ENCODE results near the gene CNN2. TPM values are rescaled to one million over a fixed set of nuclear protein-coding genes. Genes with fewer than 3 reads are reported as not detected.
A peak's percentile ranks its signal among the peaks of the same experiment; 100 is the strongest.

CNN2 gene
- total RNA-seq, 2 experiments from 2014 or later: 295 to 296 TPM

DNA sequence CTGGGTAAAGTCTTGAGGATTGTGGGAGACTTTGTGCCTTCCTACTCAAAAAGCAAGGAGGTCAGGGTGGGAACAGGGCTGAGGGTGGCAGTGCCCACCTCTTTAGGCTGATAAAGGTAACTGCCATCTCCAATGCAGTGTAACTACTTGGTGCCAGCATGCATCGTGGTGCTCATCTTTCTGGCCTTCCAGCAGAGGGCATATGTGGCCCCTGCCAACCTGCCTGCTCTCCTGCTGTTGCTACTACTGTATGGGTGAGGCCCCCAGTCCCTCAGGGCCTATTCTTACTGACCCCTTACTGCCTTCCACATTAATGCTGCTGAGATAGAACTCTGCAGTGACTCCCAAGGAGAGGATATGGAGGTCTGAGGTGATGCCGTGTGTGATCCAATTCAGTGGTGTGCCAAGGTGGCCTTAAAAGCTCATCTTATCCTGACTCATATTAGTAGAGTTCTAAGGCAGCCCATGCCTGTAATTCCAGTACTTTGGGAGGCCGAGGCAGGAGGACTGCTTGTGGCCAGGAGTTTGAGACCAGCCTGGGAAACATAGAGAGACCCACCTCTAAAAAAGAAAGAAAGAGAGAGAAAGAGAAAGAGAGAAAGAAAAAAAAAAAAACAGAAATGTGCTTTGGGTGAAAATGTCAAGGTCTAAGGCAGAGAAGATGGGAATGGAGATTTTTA lies 30.9 kb downstream of the CNN2 start:
- Mint-ChIP-seq H3K4me3 (no peak overlapping the region), H3K9me3 (ENCODE audit: low read depth) (no peaks in the 10 kb centered on the region), H3K4me1 (peaks cover 8% of the 10 kb centered on the region), H3K27ac (peak overlapping the region; percentile 66), H3K36me3 (peaks cover 12% of the 10 kb centered on the region), H3K27me3 (no peaks in the 10 kb centered on the region)
- ATAC-seq (peak; percentile 72), DNase-seq (peak; percentile 65)
- CTCF ChIA-PET: interaction anchor here (0.6 to 5.3 kb wide), 12 partner anchors 9 to 136 kb away, joined by 3 to 31 read pairs (median 4); partner anchors contain the start of gene ARHGAP45

DNA sequence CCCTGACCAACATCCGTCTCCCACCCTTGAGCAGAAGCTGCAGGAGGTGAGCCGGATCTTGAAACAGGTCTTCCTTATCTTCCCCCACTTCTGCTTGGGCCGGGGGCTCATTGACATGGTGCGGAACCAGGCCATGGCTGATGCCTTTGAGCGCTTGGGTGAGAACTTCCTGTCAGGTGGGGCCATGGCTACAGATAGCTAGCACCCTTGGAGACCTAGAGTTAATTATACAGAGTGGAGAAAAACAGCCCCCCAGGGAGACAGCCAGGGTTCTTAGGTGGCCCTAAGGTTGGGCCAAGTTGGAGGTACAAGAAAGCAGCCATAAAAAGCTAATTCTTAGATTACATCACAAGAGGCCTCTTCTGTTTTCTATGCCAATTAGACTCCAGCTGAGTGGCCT lies 31.7 kb downstream of the CNN2 start:
- Mint-ChIP-seq H3K9me3 (ENCODE audit: low read depth) (no peaks in the 10 kb centered on the region), H3K27ac (no peak overlapping the region), H3K4me3 (no peak overlapping the region), H3K4me1 (peaks cover 8% of the 10 kb centered on the region), H3K27me3 (no peaks in the 10 kb centered on the region), H3K36me3 (peaks cover 12% of the 10 kb centered on the region)
- ATAC-seq: no peak
- DNase-seq: peak; percentile 40
- CTCF ChIA-PET: interaction anchor here (0.6 to 5.3 kb wide), 10 partner anchors 8 to 55 kb away, joined by 3 to 31 read pairs (median 4); partner anchors contain the start of genes ARHGAP45 and RNU6-2

- peaks cover 11% of the 10 kb centered on the region for H3K36me3 Mint-ChIP-seq
- DNase-seq (no peak), ATAC-seq (no peak)
- no peak overlapping the region for H3K4me3 Mint-ChIP-seq
- H3K4me1 Mint-ChIP-seq: peaks cover 24% of the 10 kb centered on the region
- no peaks in the 10 kb centered on the region for H3K27me3 Mint-ChIP-seq
- CTCF ChIA-PET: interaction anchor here (0.7 to 1.2 kb wide), 4 partner anchors 20 to 765 kb away, joined by 3 to 4 read pairs (median 3); no protein-coding TSS in a partner anchor
- no peak overlapping the region for H3K27ac Mint-ChIP-seq
- no peaks in the 10 kb centered on the region for H3K9me3 Mint-ChIP-seq (ENCODE audit: low read depth)
Measured at GRCh38 chr19:1060689-1061088, 34.3 kb downstream of the CNN2 start.

DNA sequence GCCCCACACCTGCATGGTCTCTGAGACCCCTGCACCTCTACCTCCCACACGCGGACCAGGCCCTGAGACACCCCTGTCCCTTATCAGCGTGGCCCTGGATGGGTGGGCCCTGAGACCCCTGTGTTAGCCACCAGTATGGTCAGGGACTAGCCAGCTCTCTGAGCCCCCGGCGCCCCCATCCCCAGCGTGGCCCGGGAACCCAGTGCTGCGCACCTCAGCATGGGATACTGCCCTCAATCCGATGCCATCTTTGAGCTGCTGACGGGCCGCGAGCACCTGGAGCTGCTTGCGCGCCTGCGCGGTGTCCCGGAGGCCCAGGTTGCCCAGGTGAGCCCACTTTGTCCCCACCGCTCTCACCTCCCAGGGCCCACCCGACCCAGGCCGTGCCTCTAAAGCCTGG lies 35.6 kb downstream of the CNN2 start:
- Mint-ChIP-seq H3K4me1 (peaks cover 27% of the 10 kb centered on the region), H3K27me3 (no peaks in the 10 kb centered on the region), H3K27ac (no peak overlapping the region), H3K9me3 (ENCODE audit: low read depth) (no peaks in the 10 kb centered on the region), H3K4me3 (no peak overlapping the region), H3K36me3 (peaks cover 3% of the 10 kb centered on the region)
- CTCF ChIA-PET: no interaction called here
- DNase-seq: no peak
- no peak for ATAC-seq

DNA sequence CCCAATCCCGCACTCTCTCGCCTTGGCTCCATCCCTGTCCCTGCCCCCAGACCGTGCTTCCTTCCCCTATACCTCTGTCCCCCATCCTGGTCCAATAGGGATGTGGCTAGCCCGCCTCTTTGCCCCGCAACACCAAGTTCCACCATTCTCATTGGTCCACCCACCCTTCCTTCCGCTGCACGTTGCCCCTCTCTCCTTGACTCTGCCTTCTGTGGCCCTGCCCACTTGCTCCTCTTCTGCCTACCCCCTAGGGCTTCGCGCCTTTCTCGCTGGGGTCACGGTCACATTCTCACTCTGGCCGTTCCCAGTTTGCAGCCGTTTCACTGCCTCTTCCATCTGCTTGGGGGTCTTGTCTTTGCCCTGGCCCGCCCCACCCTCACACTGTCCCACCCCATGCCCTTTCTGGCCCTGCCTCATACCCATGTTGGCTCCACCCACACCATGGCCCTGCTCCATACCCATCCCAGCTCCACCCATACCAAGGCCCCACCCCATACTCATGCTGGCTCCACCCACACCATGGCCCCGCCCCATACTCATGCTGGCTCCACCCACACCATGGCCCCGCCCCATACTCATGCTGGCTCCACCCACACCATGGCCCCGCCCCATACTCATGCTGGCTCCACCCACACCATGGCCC lies 36.1 kb downstream of the CNN2 start:
- DNase-seq (no peak), ATAC-seq (no peak)
- H3K36me3 Mint-ChIP-seq: peaks cover under 1% of the 10 kb centered on the region
- H3K27ac Mint-ChIP-seq: no peak overlapping the region
- CTCF ChIA-PET: no interaction called here
- H3K4me3 Mint-ChIP-seq: no peak overlapping the region
- no peaks in the 10 kb centered on the region for H3K27me3 Mint-ChIP-seq
- peaks cover 24% of the 10 kb centered on the region for H3K4me1 Mint-ChIP-seq
- no peaks in the 10 kb centered on the region for H3K9me3 Mint-ChIP-seq (ENCODE audit: low read depth)

DNA sequence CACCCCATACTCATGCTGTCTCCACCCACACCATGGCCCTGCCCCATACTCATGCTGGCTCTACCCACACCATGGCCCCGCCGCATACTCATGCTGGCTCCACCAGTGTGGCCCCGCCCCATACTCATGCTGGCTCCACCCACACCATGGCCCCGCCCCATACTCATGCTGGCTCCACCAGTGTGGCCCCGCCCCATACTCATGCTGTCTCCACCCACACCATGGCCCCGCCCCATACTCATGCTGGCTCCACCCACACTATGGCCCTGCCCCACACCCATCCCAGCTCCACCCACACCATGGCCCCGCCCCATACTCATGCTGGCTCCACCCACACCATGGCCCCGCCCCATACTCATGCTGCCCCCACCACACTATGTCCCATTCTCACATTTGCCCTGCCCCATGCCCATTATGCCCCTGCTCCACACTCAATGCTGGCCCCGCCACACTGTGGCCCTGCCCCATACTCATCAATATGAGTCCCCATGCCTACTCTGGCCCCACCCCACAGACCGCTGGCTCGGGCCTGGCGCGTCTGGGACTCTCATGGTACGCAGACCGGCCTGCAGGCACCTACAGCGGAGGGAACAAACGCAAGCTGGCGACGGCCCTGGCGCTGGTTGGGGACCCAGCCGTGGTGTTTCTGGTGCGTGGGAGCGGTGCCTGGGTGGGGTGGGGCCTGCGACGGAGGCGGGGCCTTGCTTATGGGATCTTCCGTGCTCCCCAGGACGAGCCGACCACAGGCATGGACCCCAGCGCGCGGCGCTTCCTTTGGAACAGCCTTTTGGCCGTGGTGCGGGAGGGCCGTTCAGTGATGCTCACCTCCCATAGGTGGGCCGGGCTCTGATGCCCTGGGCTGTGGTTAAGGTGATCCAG lies 36.9 kb downstream of the CNN2 start:
- no peaks in the 10 kb centered on the region for H3K27me3 Mint-ChIP-seq
- CTCF ChIA-PET: no interaction called here
- H3K27ac Mint-ChIP-seq: no peak overlapping the region
- peak; percentile 84 for DNase-seq
- H3K9me3 Mint-ChIP-seq (ENCODE audit: low read depth): no peaks in the 10 kb centered on the region
- H3K4me3 Mint-ChIP-seq: no peak overlapping the region
- H3K36me3 Mint-ChIP-seq: peaks cover 3% of the 10 kb centered on the region
- H3K4me1 Mint-ChIP-seq: peaks cover 19% of the 10 kb centered on the region
- ATAC-seq: no peak

- CTCF ChIA-PET: interaction anchor here (0.8 to 4.9 kb wide), 20 partner anchors 8 to 205 kb away, joined by 3 to 108 read pairs (median 4); partner anchors contain the start of genes ABCA7, CIRBP, CNN2 and POLR2E
- ATAC-seq: no peak
- Mint-ChIP-seq H3K36me3 (peaks cover 10% of the 10 kb centered on the region), H3K4me1 (peaks cover 23% of the 10 kb centered on the region), H3K4me3 (no peak overlapping the region), H3K9me3 (ENCODE audit: low read depth) (no peaks in the 10 kb centered on the region), H3K27me3 (no peaks in the 10 kb centered on the region), H3K27ac (no peak overlapping the region)
- DNase-seq: no peak
Measured at GRCh38 chr19:1063909-1064660, 37.7 kb downstream of the CNN2 start.

- Mint-ChIP-seq H3K9me3 (ENCODE audit: low read depth) (no peaks in the 10 kb centered on the region), H3K36me3 (peaks cover 16% of the 10 kb centered on the region), H3K27me3 (no peaks in the 10 kb centered on the region), H3K4me1 (peaks cover 26% of the 10 kb centered on the region), H3K4me3 (no peak overlapping the region), H3K27ac (peak overlapping the region; percentile 57)
- DNase-seq (peak; percentile 78), ATAC-seq (peak; percentile 40)
- CTCF ChIA-PET: interaction anchor here (0.7 to 4.9 kb wide), 21 partner anchors 9 to 204 kb away, joined by 3 to 108 read pairs (median 4); partner anchors contain the start of genes ABCA7, CIRBP, CNN2 and POLR2E
Measured at GRCh38 chr19:1064661-1065605, 38.5 kb downstream of the CNN2 start.

GRCh38 chr19:1065606-1066109 lies 39.2 kb downstream of the CNN2 start:
- no peaks in the 10 kb centered on the region for H3K9me3 Mint-ChIP-seq (ENCODE audit: low read depth)
- H3K27ac Mint-ChIP-seq: no peak overlapping the region
- no peak for ATAC-seq
- DNase-seq: no peak
- CTCF ChIA-PET: interaction anchor here (0.6 to 4.9 kb wide), 13 partner anchors 10 to 873 kb away, joined by 3 to 108 read pairs (median 6); partner anchors contain the start of genes ABCA7, CNN2, POLR2E and RNU6-2
- peaks cover 18% of the 10 kb centered on the region for H3K36me3 Mint-ChIP-seq
- no peaks in the 10 kb centered on the region for H3K27me3 Mint-ChIP-seq
- no peak overlapping the region for H3K4me3 Mint-ChIP-seq
- H3K4me1 Mint-ChIP-seq: peaks cover 28% of the 10 kb centered on the region

DNA sequence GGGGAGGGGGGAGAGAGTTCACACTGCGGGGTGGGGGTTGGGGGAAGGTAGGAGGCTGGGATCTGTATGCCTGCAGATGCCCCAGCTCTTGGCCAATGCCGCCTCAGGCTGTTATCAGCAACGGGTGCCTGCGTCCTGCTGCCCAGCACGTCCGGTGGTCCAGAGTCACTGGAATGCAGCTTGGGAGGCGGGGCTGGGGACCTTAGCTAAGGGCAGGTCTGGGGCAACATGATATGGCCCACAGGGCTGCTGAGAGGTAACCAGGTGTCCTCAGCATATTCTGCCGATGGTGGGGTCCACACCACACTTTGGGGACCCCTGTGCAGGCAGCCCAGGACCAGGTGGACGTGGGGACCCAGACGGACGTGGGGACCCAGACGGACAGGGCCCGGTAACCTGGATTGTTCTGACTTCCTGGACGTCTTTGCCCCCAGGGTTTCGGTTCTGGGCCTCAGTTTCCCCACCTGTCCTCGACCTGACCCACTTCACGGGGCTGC lies 39.9 kb downstream of the CNN2 start:
- ATAC-seq: no peak
- Mint-ChIP-seq H3K4me3 (peak overlapping the region; percentile 84), H3K27ac (peak overlapping the region; percentile 72), H3K9me3 (ENCODE audit: low read depth) (no peaks in the 10 kb centered on the region), H3K4me1 (peaks cover 28% of the 10 kb centered on the region), H3K36me3 (peaks cover 18% of the 10 kb centered on the region), H3K27me3 (no peaks in the 10 kb centered on the region)
- no peak for DNase-seq
- CTCF ChIA-PET: interaction anchor here (0.6 to 4.9 kb wide), 10 partner anchors 10 to 872 kb away, joined by 3 to 108 read pairs (median 18); partner anchors contain the start of genes ABCA7 and CNN2

DNA sequence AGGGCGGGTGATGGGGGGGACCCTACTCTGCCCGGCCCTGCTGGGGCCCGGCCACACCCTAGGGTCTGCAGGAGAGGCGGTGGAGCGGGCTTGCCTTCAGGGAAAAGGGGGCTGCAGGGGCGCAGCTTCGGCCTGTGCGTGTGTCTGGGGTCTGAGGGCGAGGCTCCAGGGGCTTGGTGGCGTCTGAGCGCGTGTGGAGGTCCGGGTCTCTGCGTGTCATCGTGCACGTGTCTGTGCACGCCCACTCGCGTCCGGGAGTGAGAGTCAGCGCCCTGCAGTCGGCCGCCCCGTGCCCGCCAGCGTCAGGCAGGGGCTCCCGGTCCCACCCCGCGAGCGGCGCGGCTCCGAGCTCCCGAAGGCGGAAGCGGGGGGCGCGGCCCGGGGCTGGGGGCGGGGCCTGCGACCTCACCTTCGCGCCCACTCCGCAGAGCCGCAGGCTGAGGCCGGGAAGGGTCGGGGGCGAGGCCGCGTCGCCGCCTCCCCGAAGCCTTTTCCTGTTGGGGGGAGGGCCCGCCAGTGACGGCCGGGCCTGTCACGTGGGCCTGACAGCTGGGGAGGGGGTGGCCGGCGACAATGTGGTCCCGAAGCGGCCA lies 40.4 kb downstream of the CNN2 start, which contains the start of gene ARHGAP45:
ARHGAP45 (plus strand) TSS at position 420 of the 593 bp plus-strand sequence. CDS start 239 bp downstream, outside the sequence.
- peak within 1 kb of the TSS; percentile 83 for H3K27ac Mint-ChIP-seq
- H3K9me3 Mint-ChIP-seq (ENCODE audit: low read depth): no peaks in the 10 kb centered on the region
- ATAC-seq (peak; percentile 59), DNase-seq (peak; percentile 90)
- H3K4me3 Mint-ChIP-seq: peak within 1 kb of the TSS; percentile 84
- CTCF ChIA-PET: interaction anchor here (0.8 to 4.9 kb wide), 12 partner anchors 11 to 200 kb away, joined by 3 to 108 read pairs (median 6); partner anchors contain the start of genes ABCA7, CNN2 and POLR2E
- H3K4me1 Mint-ChIP-seq: peaks cover 31% of the 10 kb centered on the region
- peaks cover 21% of the 10 kb centered on the region for H3K36me3 Mint-ChIP-seq
- H3K27me3 Mint-ChIP-seq: no peaks in the 10 kb centered on the region

Measured in activated CD8-positive, alpha-beta memory T cell treated with anti-CD3 and anti-CD28 coated beads, Interleukin-2, amount 10 ng/mL, durations not matched to agents 7 days and 5 days (primary cell).